ENCODE results near the gene PHC2. TPM values are rescaled to one million over a fixed set of nuclear protein-coding genes. Genes with fewer than 3 reads are reported as not detected.

The PHC2 gene
- total RNA-seq: 109 TPM

- intact Hi-C loops (cut with DNase I): no loop called here
- DNase-seq (ENCODE audit: low spot score): peak; percentile 99
- ATAC-seq: peak; percentile 98
These were observed at the start of gene PHC2 for GRCh38 chr1:33430692-33431593. Gene PHC2 (minus strand): TSS chr1:33431095. CDS start chr1:33375539, 55,556 bp downstream.

- ATAC-seq: no peak
- DNase-seq (ENCODE audit: low spot score): no peak
- intact Hi-C loops (cut with DNase I): no loop called here
These were observed 46.6 kb upstream of the PHC2 start for GRCh38 chr1:33477451-33477850.

GRCh38 chr1:33473900-33474299, 43.0 kb upstream of the PHC2 start:
- ATAC-seq: no peak
- intact Hi-C loops (cut with DNase I): no loop called here

GRCh38 chr1:33472269-33472980, 41.5 kb upstream of the PHC2 start, which contains the start of gene ZSCAN20:
Gene ZSCAN20 (plus strand): TSS chr1:33472645. CDS start chr1:33479289, 6,644 bp downstream.
- peak; percentile 97 for ATAC-seq
- DNase-seq (ENCODE audit: low spot score): peak; percentile 98
- intact Hi-C loops (cut with DNase I): no loop called here

More at GRCh38 chr1:33473900-33474299, 43.0 kb upstream of the PHC2 start:
- DNase-seq (ENCODE audit: low spot score): no peak

- intact Hi-C loops (cut with DNase I): no loop called here
- no peak for ATAC-seq
- DNase-seq (ENCODE audit: low spot score): no peak
These were observed 40.5 kb upstream of the PHC2 start for GRCh38 chr1:33471416-33471815.

- DNase-seq (ENCODE audit: low spot score) (peak; percentile 85), ATAC-seq (peak; percentile 69)
- intact Hi-C loops (cut with DNase I): no loop called here
These were observed 39.7 kb upstream of the PHC2 start for GRCh38 chr1:33470495-33471012.

GRCh38 chr1:33469691-33470090, 38.8 kb upstream of the PHC2 start:
- DNase-seq (ENCODE audit: low spot score) (no peak), ATAC-seq (no peak)
- intact Hi-C loops (cut with DNase I): loop anchor here (10.0 kb wide), 1 partner anchor 95 kb away; no protein-coding TSS in a partner anchor

- intact Hi-C loops (cut with DNase I): loop anchor here (10.0 kb wide), 1 partner anchor 94 kb away; no protein-coding TSS in a partner anchor
- DNase-seq (ENCODE audit: low spot score): no peak
- ATAC-seq: no peak
These were observed 38.1 kb upstream of the PHC2 start for GRCh38 chr1:33468967-33469366.

- no peak for DNase-seq (ENCODE audit: low spot score)
- no peak for ATAC-seq
- intact Hi-C loops (cut with DNase I): loop anchor here (10.0 kb wide), 1 partner anchor 94 kb away; no protein-coding TSS in a partner anchor
These were observed 37.6 kb upstream of the PHC2 start for GRCh38 chr1:33468531-33468930.

- no peak for ATAC-seq
- no peak for DNase-seq (ENCODE audit: low spot score)
- intact Hi-C loops (cut with DNase I): loop anchor here (10.0 kb wide), 1 partner anchor 93 kb away; no protein-coding TSS in a partner anchor
These were observed 37.1 kb upstream of the PHC2 start for GRCh38 chr1:33468011-33468410.

- ATAC-seq (no peak), DNase-seq (ENCODE audit: low spot score) (no peak)
- intact Hi-C loops (cut with DNase I): loop anchor here (10.0 kb wide), 1 partner anchor 91 kb away; no protein-coding TSS in a partner anchor
These were observed 35.3 kb upstream of the PHC2 start for GRCh38 chr1:33466159-33466558.

- ATAC-seq (no peak), DNase-seq (ENCODE audit: low spot score) (no peak)
- intact Hi-C loops (cut with DNase I): loop anchor here (10.0 kb wide), 1 partner anchor 91 kb away; no protein-coding TSS in a partner anchor
These were observed 34.4 kb upstream of the PHC2 start for GRCh38 chr1:33465316-33465715.

- intact Hi-C loops (cut with DNase I): loop anchor here (10.0 kb wide), 1 partner anchor 90 kb away; no protein-coding TSS in a partner anchor
- no peak for ATAC-seq
These were observed 33.7 kb upstream of the PHC2 start for GRCh38 chr1:33464552-33464951.

GRCh38 chr1:33462405-33463164, 31.7 kb upstream of the PHC2 start:
- DNase-seq (ENCODE audit: low spot score): no peak
- intact Hi-C loops (cut with DNase I): loop anchor here (10.0 kb wide), 1 partner anchor 88 kb away; no protein-coding TSS in a partner anchor
- no peak for ATAC-seq

More at GRCh38 chr1:33464552-33464951, 33.7 kb upstream of the PHC2 start:
- no peak for DNase-seq (ENCODE audit: low spot score)

GRCh38 chr1:33460947-33461629, 30.2 kb upstream of the PHC2 start:
- intact Hi-C loops (cut with DNase I): loop anchor here (10.0 kb wide), 1 partner anchor 86 kb away; no protein-coding TSS in a partner anchor
- no peak for DNase-seq (ENCODE audit: low spot score)
- ATAC-seq: peak; percentile 80

- DNase-seq (ENCODE audit: low spot score): no peak
- intact Hi-C loops (cut with DNase I): loop anchor here (10.0 kb wide), 1 partner anchor 85 kb away; no protein-coding TSS in a partner anchor
- no peak for ATAC-seq
These were observed 29.2 kb upstream of the PHC2 start for GRCh38 chr1:33460144-33460543.

- intact Hi-C loops (cut with DNase I): loop anchor here (10.0 kb wide), 1 partner anchor 85 kb away; no protein-coding TSS in a partner anchor
- no peak for DNase-seq (ENCODE audit: low spot score)
- ATAC-seq: no peak
These were observed 28.8 kb upstream of the PHC2 start for GRCh38 chr1:33459691-33460090.

GRCh38 chr1:33456502-33456886, 25.6 kb upstream of the PHC2 start:
- intact Hi-C loops (cut with DNase I): no loop called here
- ATAC-seq: no peak
- DNase-seq (ENCODE audit: low spot score): no peak

Data from sciatic nerve (tissue), 2 donors.